Heart left ventricle (tissue), 16 donors: ENCODE data around the gene UGGT1. TPM values are rescaled to one million over a fixed set of nuclear protein-coding genes. Genes with fewer than 3 reads are reported as not detected.

Experiments used
- ATAC-seq, 4 donors: fragments of 200-7000 bp; cut with Tn5 transposase; one replicate each; pipeline ENCODE4 v1.9.1; 2020 to 2022; ENCODE audit warnings: moderate library complexity in 4 of 4, mild to moderate bottlenecking in 3 of 4, moderate number of reproducible peaks in 1 of 4
- DNase-seq, 5 donors: peaks; one replicate each; pipeline ENCODE4 v3.0.0-alpha.2; 2020
- H3K27ac ChIP-seq, 12 donors: fragments of 200-600 bp; sonication (generic) in 4 of 12; one replicate each; pipeline versions ENCODE4 v1.5.0 to v1.8.0; 2016 to 2022; ENCODE audit warnings: mild to moderate bottlenecking in 2 of 12
- H3K27me3 ChIP-seq, 9 donors: fragments of 200-600 bp; sonication (generic) in 2 of 9; one replicate each; pipeline versions ENCODE4 v1.5.1 to v1.8.0; 2016 to 2022; ENCODE audit warnings: mild to moderate bottlenecking in 3 of 9
- H3K36me3 ChIP-seq, 9 donors: fragments of 200-600 bp; sonication (generic) in 2 of 9; one replicate each; pipeline versions ENCODE4 v1.5.0 to v1.8.0; 2018 to 2022; ENCODE audit warnings: mild to moderate bottlenecking in 2 of 9
- H3K4me1 ChIP-seq, 12 donors: fragments of 200-600 bp; sonication (generic) in 4 of 12; one replicate each; pipeline versions ENCODE4 v1.5.0 to v1.8.0; 2016 to 2022; ENCODE audit warnings: mild to moderate bottlenecking in 3 of 12
- H3K4me3 ChIP-seq, 12 donors: fragments of 200-600 bp; sonication (generic) in 4 of 12; one replicate each; pipeline versions ENCODE4 v1.5.0 to v1.8.0; 2017 to 2022; ENCODE audit warnings: mild to moderate bottlenecking in 9 of 12, moderate library complexity in 4 of 12
- H3K9me3 ChIP-seq, 12 donors: fragments of 200-600 bp; sonication (generic) in 4 of 12; one replicate each; pipeline versions ENCODE4 v1.5.0 to v1.8.0; 2016 to 2022; ENCODE audit warnings: mild to moderate bottlenecking in 1 of 12
- POLR2A ChIP-seq, 2 donors: fragments of 450-650 bp; IDR thresholded peaks; one replicate each; pipeline ENCODE4 v1.6.1; 2017; ENCODE audit warnings: antibody characterized with exemption in 2 of 2, mild to moderate bottlenecking in 2 of 2, moderate library complexity in 2 of 2
- WGBS, 4 donors: extraction: QIAGEN DNeasy Blood & Tissue Kit in 2 of 4; methylation state at CpG; one replicate each; pipeline versions ENCODE4 v1.1.5 to v1.1.7; 2013 to 2018; 5-methylcytosine and 5-hydroxymethylcytosine counted together
- intact Hi-C, 10 donors: fragments of 100-400 bp; cut with DNase I; formaldehyde crosslinking; loops; one replicate each; pipeline versions ENCODE4 v1.11.1 to v1.14.2; 2022
- polyA plus RNA-seq, 2 donors: library from polyadenylated mRNA; stranded (reverse); fragments of 200-250 nt; gene quantifications; one replicate each; pipeline ENCODE4 v1.2.3, GENCODE V29; 2013
- total RNA-seq, 9 donors: library from RNA; depleted of rRNA in 2 of 9; stranded (reverse); fragments of >200 nt in 2 of 9; fragmentation: NEBNext Ultra II Directional in 3 of 9; extraction: Animal tissue kit (Norgen Biotek cat#: 25700) in 3 of 9; gene quantifications; one replicate each; pipeline versions ENCODE4 v1.1.0 to v1.2.4, GENCODE V29; 2016 to 2023
- TF ChIP-seq, protein P1 (sequence below), 12 donors: fragments of 200-600 bp; sonication (generic) in 4 of 12; IDR thresholded peaks; one replicate each; pipeline versions ENCODE4 v1.5.0 to v1.8.0; 2018 to 2022; ENCODE audit warnings: antibody characterized with exemption in 12 of 12, mild to moderate bottlenecking in 5 of 12
- donor health status: ischemic (EF 13 %, LVEDD 7.1; RV severe dilation, severe dysfunction).
- donor health status: healthy with polysubstance abuse.
- donor health status: DM: no; HTN: yes; CAD: no.
- donor health status: DM: no; HTN: no; CAD: no.
- donor health status: ischemic (EF 25% LVEDD 6.9; RV normal size, moderate dysfunction).
- donor health status: ischemic (EF 25% LVEDD 5.7; RV mildly dilated, moderate dysfunction).
- donor health status: healthy.
- donor health status: DM: yes; HTN: yes; CAD: no.
- donor health status: ischemic (EF 35%, LVEDD 5.7; RV mildly dilated, moderate dysfunction).
- donor health status: nonischemic (EF 11% LVEDD 7.7; RV severe dilation, severe dysfunction).
- donor health status: DM: yes; HTN: yes; CAD: no.
- donor health status: PGD.
- donor health status: ischemic (EF 29% LVEDD 5.4; RV normal size, mild dysfunction).
- donor health status: nonischemic (EF 23%, LVEDD 6.1; RV moderate dilation, normal function).

The UGGT1 gene
- total and polyA plus RNA-seq, 11 donors, result 5.8 to 77.4 (median 32.0) TPM

DNA sequence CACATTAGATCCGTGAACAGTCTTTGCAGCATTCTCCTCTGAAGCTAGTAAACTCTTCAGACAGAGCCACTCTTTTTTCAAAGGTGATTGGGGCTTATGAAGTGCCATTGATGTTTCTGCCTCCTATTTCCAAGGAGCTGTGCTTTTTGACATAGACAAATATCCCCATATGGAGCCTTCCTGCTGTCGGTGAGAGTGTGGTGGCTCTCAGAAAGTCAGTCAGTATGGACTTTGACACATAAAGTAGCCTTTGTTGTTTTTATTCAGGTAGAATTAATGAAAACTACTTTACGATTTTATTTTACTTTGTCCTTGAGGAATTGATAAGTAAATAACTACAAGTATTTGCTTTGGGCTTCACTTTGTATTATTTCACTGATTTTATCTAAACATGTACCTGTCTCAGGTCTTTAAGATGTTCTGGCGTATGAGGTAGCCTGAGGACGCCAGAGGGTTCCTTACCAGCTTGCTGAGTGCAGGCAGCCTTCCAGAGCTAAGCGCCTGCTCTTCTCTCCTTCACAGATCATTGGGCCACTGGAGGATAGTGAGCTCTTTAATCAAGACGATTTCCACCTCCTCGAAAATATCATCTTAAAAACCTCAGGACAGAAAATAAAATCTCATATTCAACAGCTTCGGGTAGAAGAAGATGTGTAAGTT lies 69.7 kb downstream of the UGGT1 start:
- peaks cover 4 to 95% (median 88%) of the 10 kb centered on the region in 9 donors for H3K36me3 ChIP-seq
- H3K27me3 ChIP-seq, result no peaks in the 10 kb centered on the region
- no peak for DNase-seq
- ATAC-seq, result no peak
- no peaks in the 10 kb centered on the region for H3K9me3 ChIP-seq
- intact Hi-C loops, result no loop called here
- 92 to 95% (median 93%) methylated on average over 9 of the region's 9 CpGs for WGBS, 4 donors
- peaks cover 0 to 7% (median 0%) of the 10 kb centered on the region in 12 donors for H3K4me1 ChIP-seq
- no peak overlapping the region for H3K27ac ChIP-seq
- no peak overlapping the region for H3K4me3 ChIP-seq
- no peak for TF ChIP-seq POLR2A (IDR thresholded peaks at IDR 0.05)
- TF ChIP-seq, protein P1, sequence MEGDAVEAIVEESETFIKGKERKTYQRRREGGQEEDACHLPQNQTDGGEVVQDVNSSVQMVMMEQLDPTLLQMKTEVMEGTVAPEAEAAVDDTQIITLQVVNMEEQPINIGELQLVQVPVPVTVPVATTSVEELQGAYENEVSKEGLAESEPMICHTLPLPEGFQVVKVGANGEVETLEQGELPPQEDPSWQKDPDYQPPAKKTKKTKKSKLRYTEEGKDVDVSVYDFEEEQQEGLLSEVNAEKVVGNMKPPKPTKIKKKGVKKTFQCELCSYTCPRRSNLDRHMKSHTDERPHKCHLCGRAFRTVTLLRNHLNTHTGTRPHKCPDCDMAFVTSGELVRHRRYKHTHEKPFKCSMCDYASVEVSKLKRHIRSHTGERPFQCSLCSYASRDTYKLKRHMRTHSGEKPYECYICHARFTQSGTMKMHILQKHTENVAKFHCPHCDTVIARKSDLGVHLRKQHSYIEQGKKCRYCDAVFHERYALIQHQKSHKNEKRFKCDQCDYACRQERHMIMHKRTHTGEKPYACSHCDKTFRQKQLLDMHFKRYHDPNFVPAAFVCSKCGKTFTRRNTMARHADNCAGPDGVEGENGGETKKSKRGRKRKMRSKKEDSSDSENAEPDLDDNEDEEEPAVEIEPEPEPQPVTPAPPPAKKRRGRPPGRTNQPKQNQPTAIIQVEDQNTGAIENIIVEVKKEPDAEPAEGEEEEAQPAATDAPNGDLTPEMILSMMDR (IDR thresholded peaks at IDR 0.05), result no peak

DNA sequence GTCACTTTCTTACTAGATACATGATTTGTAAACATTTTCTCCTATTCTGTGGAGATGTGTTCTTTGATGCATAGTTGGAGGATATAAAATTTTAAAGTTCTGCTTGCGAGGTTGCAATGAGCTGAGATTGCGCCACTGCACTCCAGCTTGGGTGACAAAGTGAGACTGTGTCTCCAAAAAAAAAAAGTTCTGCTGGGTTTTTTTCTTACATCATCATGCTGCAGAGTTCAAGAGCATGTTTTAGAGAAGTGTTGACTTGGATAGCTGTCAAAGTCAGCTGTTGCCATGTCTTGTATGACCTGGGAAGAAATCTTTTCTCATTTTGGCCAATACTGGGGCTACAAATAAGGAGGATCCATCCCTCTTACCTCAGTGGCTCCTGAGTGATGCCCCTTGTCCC lies 71.3 kb downstream of the UGGT1 start:
- ATAC-seq (peak in 1 of 4 donors; percentile 39), DNase-seq (no peak)
- WGBS, 4 donors, result 85 to 98% (median 95%) methylated on average over 2 of the region's 2 CpGs
- Histone ChIP-seq H3K4me3 (no peak overlapping the region), H3K27me3 (no peaks in the 10 kb centered on the region), H3K27ac (no peak overlapping the region), H3K9me3 (no peaks in the 10 kb centered on the region), H3K4me1 (peaks cover 0 to 5% (median 0%) of the 10 kb centered on the region in 12 donors), H3K36me3 (peaks cover 4 to 95% (median 88%) of the 10 kb centered on the region in 9 donors)
- intact Hi-C loops, result no loop called here
- no peak for TF ChIP-seq POLR2A (IDR thresholded peaks at IDR 0.05)
- TF ChIP-seq, protein P1 (IDR thresholded peaks at IDR 0.05), result no peak

DNA sequence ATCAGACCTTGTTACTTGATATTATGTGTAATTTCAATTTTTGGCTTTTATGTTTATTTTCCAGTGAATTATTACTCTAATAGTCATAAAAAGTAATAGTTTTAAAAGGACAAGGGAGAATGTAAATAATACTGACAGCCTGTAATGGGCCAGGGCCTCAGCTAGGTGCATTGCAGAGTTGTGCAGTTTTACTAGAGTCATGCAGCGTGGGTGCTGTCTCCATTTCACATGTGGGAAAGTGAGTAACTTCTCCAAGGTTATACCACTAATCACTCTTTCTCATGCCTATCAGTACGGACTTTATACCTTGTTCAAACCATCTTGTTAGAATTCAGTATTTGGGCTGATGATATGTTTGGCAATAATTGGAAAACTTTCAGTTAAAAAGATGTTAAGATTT lies 73.3 kb downstream of the UGGT1 start:
- ATAC-seq, result no peak
- Histone ChIP-seq H3K36me3 (peaks cover 2 to 98% (median 80%) of the 10 kb centered on the region in 9 donors), H3K27me3 (no peaks in the 10 kb centered on the region), H3K4me3 (no peak overlapping the region), H3K4me1 (peaks cover 0 to 9% (median 0%) of the 10 kb centered on the region in 12 donors), H3K9me3 (no peaks in the 10 kb centered on the region), H3K27ac (no peak overlapping the region)
- TF ChIP-seq, protein P1 (IDR thresholded peaks at IDR 0.05), result no peak
- 93 to 98% (median 96%) methylated on average over 2 of the region's 2 CpGs for WGBS, 4 donors
- DNase-seq, result no peak
- intact Hi-C loops, result loop anchor here in 1 of 10 donors (2.0 kb wide), 1 partner anchor 22 kb away; no protein-coding TSS in a partner anchor

DNA sequence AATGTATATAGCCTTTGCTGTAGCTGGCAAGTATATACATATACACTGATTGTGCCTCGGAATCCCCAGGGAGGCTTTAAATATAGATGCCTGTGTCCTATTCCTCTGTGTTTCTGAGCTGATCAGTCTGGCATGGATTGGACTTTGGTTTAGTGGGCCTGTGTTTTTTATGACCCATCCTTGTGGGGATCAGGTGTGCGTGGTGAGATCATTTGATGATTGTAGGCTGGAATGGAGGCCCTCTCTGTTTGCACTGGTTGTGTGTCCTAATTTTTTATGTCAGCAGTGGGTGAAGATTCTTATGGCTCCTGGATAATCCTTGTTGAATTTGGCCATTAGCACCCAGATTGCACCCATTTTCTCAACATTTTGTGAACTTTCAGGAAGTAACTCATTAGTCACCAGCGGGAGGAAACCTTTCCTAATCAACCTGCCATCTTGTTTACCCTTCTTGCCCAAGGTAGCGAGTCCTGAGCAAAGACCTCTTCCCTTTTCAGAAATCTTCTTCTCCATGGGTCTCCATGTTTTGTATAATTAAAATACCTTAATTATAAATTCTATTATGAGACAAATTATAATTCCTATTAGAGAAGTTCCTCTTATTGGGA lies 75.8 kb downstream of the UGGT1 start:
- Histone ChIP-seq H3K4me3 (no peak overlapping the region), H3K36me3 (peaks cover 0 to 98% (median 79%) of the 10 kb centered on the region in 9 donors), H3K4me1 (peaks cover 0 to 18% (median 0%) of the 10 kb centered on the region in 12 donors), H3K9me3 (no peaks in the 10 kb centered on the region), H3K27ac (peak overlapping the region in 1 of 12 donors; percentile 53), H3K27me3 (no peaks in the 10 kb centered on the region)
- DNase-seq (no peak), ATAC-seq (no peak)
- TF ChIP-seq, protein P1 (IDR thresholded peaks at IDR 0.05), result no peak
- TF ChIP-seq POLR2A (IDR thresholded peaks at IDR 0.05), result no peak
- intact Hi-C loops, result no loop called here
- 88 to 98% (median 92%) methylated on average over 4 of the region's 4 CpGs for WGBS, 4 donors
